GM23338 (cell line): Measurements from ENCODE around the gene DIP2C. TPM values are rescaled to one million over a fixed set of nuclear protein-coding genes. Genes with fewer than 3 reads are reported as not detected.

Experiments used
- ATAC-seq: fragments of 200-7000 bp; cut with Tn5 transposase; 3 replicates; pipeline ENCODE4 v1.9.1; 2020
- DNase-seq: peaks from one replicate; pipeline ENCODE4 v3.0.0-alpha.2; 2015; ENCODE audit warnings: low spot score
- H2AFZ ChIP-seq: fragments of 200-600 bp; sonication (generic); 2 replicates; pipeline ENCODE4 v1.8.0; 2016; ENCODE audit warnings: antibody characterized with exemption, mild to moderate bottlenecking, moderate library complexity
- H3F3A ChIP-seq: fragments of 200-600 bp; sonication (generic); replicated peaks from 2 replicates; pipeline ENCODE4 v1.8.0; 2017; ENCODE audit warnings: antibody characterized with exemption, mixed run types, low read depth
- H3K27ac ChIP-seq: fragments of 200-600 bp; sonication (generic); 2 replicates; pipeline ENCODE4 v1.6.1; 2016; ENCODE audit warnings: low read depth
- H3K27me3 ChIP-seq: fragments of 200-600 bp; sonication (generic); 2 replicates; pipeline ENCODE4 v1.8.0; 2016; ENCODE audit warnings: mild to moderate bottlenecking, mixed run types, moderate library complexity; ENCODE audit not compliant: insufficient read depth
- H3K36me3 ChIP-seq: fragments of 200-600 bp; sonication (generic); 2 replicates; pipeline ENCODE4 v1.8.0; 2016; ENCODE audit warnings: mild to moderate bottlenecking; ENCODE audit not compliant: insufficient read depth
- H3K4me1 ChIP-seq: fragments of 200-600 bp; sonication (generic); 2 replicates; pipeline ENCODE4 v1.8.0; 2016; ENCODE audit warnings: mild to moderate bottlenecking, moderate library complexity; ENCODE audit not compliant: insufficient read depth
- H3K4me2 ChIP-seq: fragments of 200-600 bp; sonication (generic); 2 replicates; pipeline ENCODE4 v1.7.1; 2017; ENCODE audit warnings: mixed run types
- H3K4me3 ChIP-seq: fragments of 200-600 bp; sonication (generic); 2 replicates; pipeline ENCODE4 v1.6.1; 2016; ENCODE audit warnings: mixed run types
- H3K79me2 ChIP-seq: fragments of 200-600 bp; sonication (generic); replicated peaks from 2 replicates; pipeline ENCODE4 v1.8.0; 2017; ENCODE audit warnings: mild to moderate bottlenecking; ENCODE audit not compliant: insufficient read depth
- H3K9me2 ChIP-seq: fragments of 200-600 bp; sonication (generic); 2 replicates; pipeline ENCODE4 v1.8.0; 2017; ENCODE audit not compliant: insufficient read depth
- H4K20me1 ChIP-seq: fragments of 200-600 bp; sonication (generic); replicated peaks from 2 replicates; pipeline ENCODE4 v1.8.0; 2017; ENCODE audit warnings: mild to moderate bottlenecking; ENCODE audit not compliant: insufficient read depth
- H3K27ac Mint-ChIP-seq: 2 replicates; pipeline ENCODE4 v1.8.0; 2020; ENCODE audit warnings: inconsistent platforms, mild to moderate bottlenecking, moderate library complexity, mixed read lengths
- H3K27me3 Mint-ChIP-seq: 3 replicates; pipeline ENCODE4 v1.8.0; 2022; ENCODE audit warnings: low read depth, mild to moderate bottlenecking, moderate library complexity, mixed read lengths, inconsistent platforms; ENCODE audit not compliant: insufficient read depth, poor library complexity
- H3K36me3 Mint-ChIP-seq: 3 replicates; pipeline ENCODE4 v1.8.0; 2021; ENCODE audit warnings: low read depth, mild to moderate bottlenecking, inconsistent platforms, moderate library complexity, mixed read lengths
- H3K4me1 Mint-ChIP-seq: 3 replicates; pipeline ENCODE4 v1.8.0; 2020; ENCODE audit warnings: mild to moderate bottlenecking, inconsistent platforms, mixed read lengths
- H3K4me3 Mint-ChIP-seq: 3 replicates; pipeline ENCODE4 v1.8.0; 2021; ENCODE audit warnings: moderate library complexity, mild to moderate bottlenecking, inconsistent platforms, mixed read lengths
- H3K9me3 Mint-ChIP-seq: 3 replicates; pipeline ENCODE4 v1.8.0; 2020; ENCODE audit warnings: moderate library complexity, mild to moderate bottlenecking, inconsistent platforms, mixed read lengths
- ETS1 ChIP-seq: IDR thresholded peaks from 2 replicates; pipeline ENCODE4 v1.6.1; 2016; ENCODE audit warnings: antibody characterized with exemption
- EZH2 ChIP-seq: fragments of 200-600 bp; sonication (generic); IDR thresholded peaks from one replicate; pipeline ENCODE4 v1.8.0; 2017; ENCODE audit warnings: antibody characterized with exemption, mild to moderate bottlenecking, low read depth; ENCODE audit not compliant: unreplicated experiment
- NANOG ChIP-seq: IDR thresholded peaks from 2 replicates; pipeline ENCODE4 v1.6.1; 2016; ENCODE audit warnings: antibody characterized with exemption, borderline replicate concordance
- POLR2AphosphoS5 ChIP-seq: IDR thresholded peaks from 2 replicates; pipeline ENCODE4 v1.6.1; 2016; ENCODE audit warnings: antibody characterized with exemption, low read depth
- STAT1 ChIP-seq: IDR thresholded peaks from one replicate; pipeline ENCODE4 v1.6.1; 2016; ENCODE audit warnings: antibody characterized with exemption; ENCODE audit not compliant: unreplicated experiment
- ZNF114 ChIP-seq: fragments of 250-450 bp; sonication (Bioruptor Pico); IDR thresholded peaks from 2 replicates; pipeline ENCODE4 v1.5.0; 2020; ENCODE audit warnings: mild to moderate bottlenecking, moderate library complexity
- ZNF462 ChIP-seq: fragments of 250-450 bp; sonication (Bioruptor Pico); IDR thresholded peaks from 2 replicates; pipeline ENCODE4 v1.5.0; 2020; ENCODE audit warnings: mild to moderate bottlenecking, moderate library complexity
- polyA plus RNA-seq: library from polyadenylated mRNA; unstranded; fragments of >200 nt; fragmentation: Nextera tagmentation; extraction: Ambion mirVana; gene quantifications from 2 replicates; pipeline ENCODE4 v1.2.1, GENCODE V29; 2016
- total RNA-seq: library from RNA; depleted of rRNA; stranded (reverse); fragments of >200 nt; shearing (Covaris generic); gene quantifications from 2 replicates; pipeline ENCODE4 v1.2.3, GENCODE V29; 2014

The DIP2C gene
- total and polyA plus RNA-seq, 2 experiments from 2014 or later: 5.1 to 7.7 TPM

- TF ChIP-seq ZNF462 (CRISPR knock-in tag) (no peak), POLR2AphosphoS5 (no peak), STAT1 (no peak)
These were observed 170.3 kb downstream of the DIP2C start (continued) for GRCh38 chr10:519055-519715.

- no peak overlapping the region for H3K4me3 Mint-ChIP-seq
- H3K9me2 ChIP-seq: no peaks in the 10 kb centered on the region
- no peaks in the 10 kb centered on the region for H3F3A ChIP-seq
- ATAC-seq: no peak
- H3K79me2 ChIP-seq: no peaks in the 10 kb centered on the region
- no peak overlapping the region for H3K4me2 ChIP-seq
- H3K27ac ChIP-seq: no peak overlapping the region
- H3K9me3 Mint-ChIP-seq: peaks cover 5% of the 10 kb centered on the region; the same call in 1 of the 3 replicates
- no peaks in the 10 kb centered on the region for H3K27me3 ChIP-seq
- no peaks in the 10 kb centered on the region; the same call in 1 of the 2 replicates for H4K20me1 ChIP-seq
- no peaks in the 10 kb centered on the region for H3K36me3 ChIP-seq
- H3K4me3 ChIP-seq: no peak overlapping the region
- H3K4me1 Mint-ChIP-seq: peaks cover 18% of the 10 kb centered on the region
- DNase-seq: no peak
- no peak overlapping the region for H2AFZ ChIP-seq
- H3K27ac Mint-ChIP-seq: no peak overlapping the region
- H3K27me3 Mint-ChIP-seq: peaks cover 6% of the 10 kb centered on the region
- H3K36me3 Mint-ChIP-seq: no peaks in the 10 kb centered on the region; the same call in 2 of the 3 replicates
- no peaks in the 10 kb centered on the region for H3K4me1 ChIP-seq
- TF ChIP-seq ZNF114 (no peak), NANOG (no peak), ZNF462 (CRISPR knock-in tag) (no peak), ETS1 (no peak), STAT1 (no peak), EZH2 (no peak)
These were observed 171.5 kb downstream of the DIP2C start for GRCh38 chr10:517872-518475.
